GM21447 (cell line): Measurements from ENCODE around the gene IGFL2.
"Not testable (repeated sequence)": the region's sequence is repeated elsewhere in the genome, so short reads cannot be mapped to it uniquely, and the experiment has no call there.

Experiments
- ATAC-seq: cut with Tn5 transposase; IDR thresholded peaks from one replicate; pipeline ENCODE4 v1.9.1; 2021; ENCODE audit not compliant: unreplicated experiment

IGFL2 gene

DNA sequence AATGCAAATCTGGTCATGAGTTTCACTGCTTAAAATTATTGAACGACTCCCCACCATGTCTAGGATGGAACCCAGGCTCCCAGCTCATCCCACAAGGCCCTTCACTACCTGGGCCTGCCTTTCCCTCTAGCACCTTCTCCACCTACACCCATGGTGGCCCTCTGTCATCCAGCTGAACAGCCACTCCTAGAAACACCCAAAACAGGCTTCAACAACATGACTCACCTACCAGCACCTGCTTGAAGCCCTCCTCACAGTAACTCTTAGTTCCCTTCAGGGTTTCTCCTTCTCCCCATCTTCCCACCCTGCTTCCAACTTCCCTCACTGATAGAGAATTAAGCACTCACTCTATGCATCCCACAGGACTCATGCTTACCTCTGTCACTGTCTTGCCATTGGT, 6.6 kb upstream of the IGFL2 start:
- ATAC-seq: no peak

GRCh38 chr19:46142294-46142693, 5.7 kb upstream of the IGFL2 start:
- no peak for ATAC-seq

DNA sequence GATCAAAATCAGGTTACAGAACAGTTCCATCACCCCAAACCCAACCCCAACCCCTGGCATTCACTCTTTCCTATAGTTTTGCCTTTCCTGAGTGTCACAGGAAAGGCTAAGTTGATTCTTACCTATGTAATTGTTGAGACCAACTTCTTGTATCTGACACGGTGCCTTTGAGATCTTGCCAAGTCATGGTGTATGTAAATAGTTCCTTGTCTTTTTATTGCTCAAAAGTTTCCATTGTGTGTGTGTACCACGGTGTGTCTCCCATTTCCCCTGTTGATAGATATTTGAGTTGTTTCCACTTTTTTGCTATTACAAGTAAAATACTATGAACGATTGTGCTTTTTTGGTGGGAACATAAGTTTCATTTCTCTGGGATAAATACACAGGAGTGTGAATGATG, 3.3 kb upstream of the IGFL2 start:
- ATAC-seq: no peak

GRCh38 chr19:46147166-46147740, 785 bp upstream of the IGFL2 start:
- no peak for ATAC-seq

GRCh38 chr19:46150606-46151005, 2.6 kb downstream of the IGFL2 start:
- no peak for ATAC-seq

DNA sequence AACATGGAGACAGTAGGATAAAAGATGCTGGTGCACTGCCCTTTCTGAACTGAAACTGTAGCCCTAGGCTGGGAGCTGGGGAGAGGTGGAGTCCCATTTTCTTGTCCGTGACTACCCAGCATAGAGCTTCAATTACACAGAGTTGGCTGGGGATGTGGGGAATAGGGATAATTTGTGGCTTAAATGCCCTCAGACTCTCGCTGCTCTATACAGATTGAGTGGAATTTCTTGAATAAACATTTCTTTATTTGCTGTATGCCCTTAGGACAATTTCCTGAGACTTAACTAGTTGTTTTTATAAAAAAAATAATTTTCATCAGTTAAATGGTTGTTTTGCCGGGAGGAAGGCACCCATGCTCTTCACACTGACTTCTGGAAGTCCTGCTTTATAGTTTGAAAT, 7.2 kb downstream of the IGFL2 start:
- ATAC-seq: no peak

DNA sequence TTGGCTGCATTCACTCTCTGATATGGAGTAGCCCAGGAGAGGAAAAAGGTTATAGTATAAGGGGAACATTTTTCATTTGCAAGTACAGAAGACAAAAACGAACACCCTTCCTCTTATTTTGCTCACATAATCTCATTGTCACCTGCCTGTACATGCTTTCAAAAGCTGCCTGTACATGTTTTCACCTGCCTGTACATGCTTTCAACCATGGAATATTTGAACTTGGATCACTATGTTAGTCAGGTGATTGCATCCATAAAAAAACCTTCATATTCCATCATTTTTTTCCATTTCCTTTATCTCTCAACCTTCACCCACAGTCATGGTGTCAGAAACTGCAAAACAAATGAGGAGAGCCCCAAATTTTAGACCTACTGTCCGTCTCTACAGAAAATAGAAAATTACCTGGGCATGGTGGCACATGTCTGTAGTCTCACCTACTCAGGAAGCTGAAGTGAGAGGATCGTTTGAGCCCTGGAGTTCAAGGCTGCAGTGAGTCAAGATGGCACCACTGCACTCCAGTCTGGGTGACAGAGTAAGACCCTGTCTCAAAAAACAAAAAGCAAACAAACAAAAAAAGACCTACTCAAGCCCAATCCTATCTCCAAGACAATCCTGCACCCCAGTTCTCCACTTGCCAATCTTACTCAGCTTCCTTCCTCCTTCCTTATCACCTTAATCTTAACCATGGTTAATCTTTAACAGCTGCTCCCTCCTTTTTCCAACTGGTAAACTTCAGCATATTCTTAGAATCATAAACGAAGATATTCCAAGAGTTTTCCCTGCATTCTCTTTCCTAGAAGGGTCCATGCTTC, 11.6 kb downstream of the IGFL2 start:
- no peak for ATAC-seq

- no peak for ATAC-seq
These were observed 12.3 kb downstream of the IGFL2 start for GRCh38 chr19:46160233-46160775.

GRCh38 chr19:46161642-46162257, 13.7 kb downstream of the IGFL2 start:
- not testable (repeated sequence) for ATAC-seq

- ATAC-seq: no peak
These were observed 14.7 kb downstream of the IGFL2 start for GRCh38 chr19:46162731-46163130.

GRCh38 chr19:46173886-46174480, 25.9 kb downstream of the IGFL2 start:
- no peak for ATAC-seq

DNA sequence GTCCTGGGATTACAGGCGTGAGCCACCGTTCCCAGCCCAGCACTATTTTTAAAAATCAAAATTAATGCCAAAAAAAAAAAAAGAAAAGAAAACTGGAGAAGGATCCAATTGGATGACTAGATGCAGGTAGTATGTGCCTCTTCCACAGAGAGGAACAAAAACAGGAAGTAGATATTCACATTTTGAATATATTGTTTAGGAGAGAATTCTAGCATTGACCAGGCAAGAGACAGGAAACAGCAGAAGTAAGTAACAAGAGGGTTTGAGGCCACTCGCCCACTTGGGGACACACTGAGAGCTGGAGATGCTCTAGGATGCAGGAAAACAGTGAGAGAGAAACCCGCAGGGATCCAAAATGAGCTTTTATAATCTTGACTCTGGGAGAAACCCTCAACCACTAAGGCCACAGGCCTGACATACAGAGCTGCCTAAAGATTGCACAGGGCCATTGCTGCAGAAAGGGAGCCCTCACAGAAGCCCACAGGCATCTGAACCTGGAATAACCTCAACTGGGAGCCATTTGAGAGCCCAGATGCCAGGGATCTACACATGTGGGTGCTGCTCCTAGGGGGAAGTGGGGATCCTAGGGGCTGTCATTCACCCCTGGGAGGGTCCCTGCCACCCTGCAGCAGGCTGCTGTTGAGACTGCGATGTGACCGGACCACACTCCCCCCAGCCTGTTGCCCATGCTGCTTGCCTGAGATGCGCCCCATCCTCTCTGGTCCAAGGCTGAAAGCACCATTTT, 28.2 kb downstream of the IGFL2 start:
- ATAC-seq: no peak

DNA sequence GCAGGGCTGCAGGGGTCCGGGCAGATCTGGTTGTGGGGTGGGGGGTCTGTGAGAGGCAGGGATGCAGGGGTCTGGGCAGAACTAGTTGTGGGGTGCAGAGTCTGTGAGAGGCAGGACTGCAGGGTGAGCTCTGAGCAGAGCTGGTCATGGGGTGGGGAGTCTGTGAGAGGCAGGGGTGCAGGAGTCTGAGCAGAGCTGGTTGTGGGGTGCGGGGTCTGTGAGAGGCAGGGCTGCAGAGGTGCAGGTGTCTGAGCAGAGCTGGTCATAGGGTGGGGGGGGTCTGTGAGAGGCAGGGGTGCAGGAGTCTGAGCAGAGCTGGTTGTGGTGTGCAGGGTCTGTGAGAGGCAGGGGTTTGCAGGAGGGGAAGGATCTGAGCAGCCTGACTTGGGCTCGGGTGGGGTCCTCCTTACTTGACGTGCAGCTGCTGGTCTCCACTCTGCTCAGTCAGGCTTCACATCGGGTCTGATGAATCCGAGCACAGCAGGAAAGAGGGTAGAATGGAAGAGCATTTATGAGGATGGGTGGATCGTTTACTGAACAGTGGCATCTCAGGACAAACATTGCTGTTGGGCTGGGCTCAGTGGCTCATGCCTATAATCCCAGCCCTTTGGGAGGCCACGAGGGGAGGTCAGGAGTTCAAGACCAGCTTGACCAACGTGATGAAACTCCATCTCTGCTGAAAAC, 31.2 kb downstream of the IGFL2 start:
- no peak for ATAC-seq

DNA sequence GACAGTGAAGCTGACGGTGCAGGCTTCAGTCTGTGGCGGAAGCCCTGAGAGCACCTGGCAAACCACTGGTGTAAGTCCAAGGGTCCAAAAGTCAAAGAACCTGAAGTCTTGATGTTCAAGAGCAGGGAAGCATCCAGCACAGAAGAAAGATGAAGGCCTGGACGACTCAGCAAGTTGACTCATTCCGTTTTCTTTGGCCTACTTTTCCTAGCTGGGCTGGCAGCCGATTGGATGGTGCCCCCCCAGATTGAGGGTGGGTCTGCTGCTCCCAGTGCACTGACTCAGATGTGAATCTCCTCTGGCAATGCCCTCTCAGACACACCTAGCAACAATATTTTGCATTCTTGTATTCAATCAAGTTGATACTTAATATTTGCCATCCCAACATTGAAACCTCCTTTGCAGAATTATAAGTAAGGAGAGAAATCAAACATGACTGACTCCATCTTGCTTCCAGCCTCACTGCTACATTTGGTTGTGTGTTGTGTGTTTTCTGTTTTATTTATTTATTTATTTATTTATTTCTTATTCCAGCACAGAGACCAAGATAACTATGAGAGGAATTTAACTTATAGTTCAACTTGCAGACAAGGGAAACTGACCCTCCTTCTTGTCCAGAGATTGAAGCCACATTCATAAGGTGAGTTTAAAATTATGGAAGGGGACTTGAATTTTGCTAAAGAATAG, 32.8 kb downstream of the IGFL2 start:
- ATAC-seq: no peak

- ATAC-seq: no peak
These were observed 33.3 kb downstream of the IGFL2 start for GRCh38 chr19:46181388-46181779.

DNA sequence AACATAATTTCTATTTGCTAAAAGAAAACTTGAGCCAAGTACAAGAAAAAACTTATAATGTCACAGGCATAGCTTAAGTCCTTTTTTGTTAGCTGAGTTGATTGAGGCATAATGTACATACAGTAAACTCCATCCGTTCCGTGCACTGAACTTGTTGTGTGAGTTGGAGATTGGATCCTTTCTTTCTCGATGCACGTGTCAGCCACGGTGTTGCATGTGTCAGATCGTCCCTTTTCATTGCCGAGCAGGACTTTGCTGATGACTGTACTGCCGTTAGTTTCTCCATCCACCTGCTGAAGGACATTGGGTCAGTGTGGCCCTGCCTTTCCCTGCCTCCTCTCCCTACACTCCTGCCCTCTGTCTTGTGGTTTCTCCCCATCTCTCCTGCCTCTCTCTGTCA, 34.4 kb downstream of the IGFL2 start:
- no peak for ATAC-seq

DNA sequence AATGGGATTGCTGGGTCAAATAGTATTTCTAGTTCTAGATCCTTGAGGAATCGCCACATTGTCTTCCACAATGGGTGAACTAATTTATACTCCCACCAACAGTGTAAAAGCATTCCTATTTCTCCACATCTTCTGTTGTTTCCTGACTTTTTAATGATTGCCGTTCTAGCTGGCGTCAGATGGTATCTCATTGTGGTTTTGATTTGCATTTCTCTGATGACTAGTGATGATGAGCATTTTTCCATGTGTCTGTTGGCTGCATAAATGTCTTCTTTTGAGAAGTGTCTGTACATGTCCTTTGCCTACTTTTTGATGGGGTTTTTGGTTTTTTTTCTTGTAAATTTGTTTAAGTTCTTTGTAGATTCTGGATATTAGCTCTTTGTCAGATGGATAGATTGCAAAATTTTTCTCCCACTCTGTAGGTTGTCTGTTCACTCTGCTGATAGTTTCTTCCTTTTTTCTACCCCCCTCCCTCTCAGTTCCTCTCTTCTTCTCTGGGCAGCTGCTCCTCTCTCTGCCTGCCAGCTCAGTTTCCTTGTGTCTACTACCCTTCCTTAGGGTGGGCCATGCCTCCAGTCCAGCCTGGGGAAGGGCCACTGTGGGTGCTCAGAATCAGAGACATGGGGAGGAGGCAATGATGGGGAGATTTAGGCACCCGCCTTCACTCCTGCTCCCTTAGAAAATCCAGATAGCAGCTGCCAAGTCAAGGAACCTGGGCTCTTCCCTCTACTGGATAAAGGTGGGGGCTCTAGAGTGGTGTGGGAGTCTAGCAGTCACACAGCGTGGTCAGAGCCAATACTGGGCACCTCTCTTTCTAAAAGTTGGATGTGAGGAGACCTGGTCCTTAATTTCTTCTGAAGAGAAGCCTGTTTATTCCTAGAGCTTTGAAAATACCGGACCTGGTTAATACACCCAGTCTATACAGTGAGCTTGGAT, 37.0 kb downstream of the IGFL2 start:
- ATAC-seq: not testable (repeated sequence)

GRCh38 chr19:46186101-46186716, 38.2 kb downstream of the IGFL2 start:
- ATAC-seq: no peak
